Left ventricle myocardium inferior (tissue), 1 donor: Measurements from ENCODE around the gene MARCKS. TPM values are rescaled to one million over a fixed set of nuclear protein-coding genes. Genes with fewer than 3 reads are reported as not detected.

Experiments used
- DNase-seq: peaks from one replicate; pipeline ENCODE4 v3.0.0-alpha.2; 2020
- H3K27ac ChIP-seq: fragments of 200-600 bp; replicated peaks from 2 replicates; pipeline ENCODE4 v1.8.0; 2021
- H3K27me3 ChIP-seq: fragments of 200-600 bp; 2 replicates; pipeline ENCODE4 v1.8.0; 2021; ENCODE audit warnings: low read depth
- H3K36me3 ChIP-seq: fragments of 200-600 bp; 2 replicates; pipeline ENCODE4 v1.8.0; 2021
- H3K4me1 ChIP-seq: fragments of 200-600 bp; 2 replicates; pipeline ENCODE4 v1.8.0; 2021
- H3K4me3 ChIP-seq: fragments of 200-600 bp; 2 replicates; pipeline ENCODE4 v1.8.0; 2021; ENCODE audit warnings: mild to moderate bottlenecking, moderate library complexity
- H3K9me3 ChIP-seq: fragments of 200-600 bp; replicated peaks from 2 replicates; pipeline ENCODE4 v1.8.0; 2021
- intact Hi-C: fragments of 100-400 bp; cut with micrococcal nuclease; formaldehyde crosslinking; loops from one replicate; pipeline ENCODE4 v1.11.0; 2022
- total RNA-seq: library from RNA; stranded (reverse); fragmentation: NEBNext Ultra II Directional; extraction: Animal tissue kit (Norgen Biotek cat#: 25700); gene quantifications from one replicate; pipeline ENCODE4 v1.2.1, GENCODE V29; 2021
- TF ChIP-seq, protein P1 (sequence below): fragments of 200-600 bp; IDR thresholded peaks from 2 replicates; pipeline ENCODE4 v1.8.0; 2021; ENCODE audit warnings: antibody characterized with exemption, mild to moderate bottlenecking, borderline replicate concordance
- donor health status: DM: no; HTN: yes; CAD: no; lungs with severe emphysema.

MARCKS gene
- total RNA-seq, 1 donor from 2014 or later, result 21.0 TPM

DNA sequence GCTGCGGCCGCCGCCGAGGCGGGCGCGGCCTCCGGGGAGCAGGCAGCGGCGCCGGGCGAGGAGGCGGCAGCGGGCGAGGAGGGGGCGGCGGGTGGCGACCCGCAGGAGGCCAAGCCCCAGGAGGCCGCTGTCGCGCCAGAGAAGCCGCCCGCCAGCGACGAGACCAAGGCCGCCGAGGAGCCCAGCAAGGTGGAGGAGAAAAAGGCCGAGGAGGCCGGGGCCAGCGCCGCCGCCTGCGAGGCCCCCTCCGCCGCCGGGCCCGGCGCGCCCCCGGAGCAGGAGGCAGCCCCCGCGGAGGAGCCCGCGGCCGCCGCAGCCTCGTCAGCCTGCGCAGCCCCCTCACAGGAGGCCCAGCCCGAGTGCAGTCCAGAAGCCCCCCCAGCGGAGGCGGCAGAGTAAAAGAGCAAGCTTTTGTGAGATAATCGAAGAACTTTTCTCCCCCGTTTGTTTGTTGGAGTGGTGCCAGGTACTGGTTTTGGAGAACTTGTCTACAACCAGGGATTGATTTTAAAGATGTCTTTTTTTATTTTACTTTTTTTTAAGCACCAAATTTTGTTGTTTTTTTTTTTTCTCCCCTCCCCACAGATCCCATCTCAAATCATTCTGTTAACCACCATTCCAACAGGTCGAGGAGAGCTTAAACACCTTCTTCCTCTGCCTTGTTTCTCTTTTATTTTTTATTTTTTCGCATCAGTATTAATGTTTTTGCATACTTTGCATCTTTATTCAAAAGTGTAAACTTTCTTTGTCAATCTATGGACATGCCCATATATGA lies 3.2 kb downstream of the MARCKS start:
- H3K36me3 ChIP-seq, result no peaks in the 10 kb centered on the region
- TF ChIP-seq, protein P1, sequence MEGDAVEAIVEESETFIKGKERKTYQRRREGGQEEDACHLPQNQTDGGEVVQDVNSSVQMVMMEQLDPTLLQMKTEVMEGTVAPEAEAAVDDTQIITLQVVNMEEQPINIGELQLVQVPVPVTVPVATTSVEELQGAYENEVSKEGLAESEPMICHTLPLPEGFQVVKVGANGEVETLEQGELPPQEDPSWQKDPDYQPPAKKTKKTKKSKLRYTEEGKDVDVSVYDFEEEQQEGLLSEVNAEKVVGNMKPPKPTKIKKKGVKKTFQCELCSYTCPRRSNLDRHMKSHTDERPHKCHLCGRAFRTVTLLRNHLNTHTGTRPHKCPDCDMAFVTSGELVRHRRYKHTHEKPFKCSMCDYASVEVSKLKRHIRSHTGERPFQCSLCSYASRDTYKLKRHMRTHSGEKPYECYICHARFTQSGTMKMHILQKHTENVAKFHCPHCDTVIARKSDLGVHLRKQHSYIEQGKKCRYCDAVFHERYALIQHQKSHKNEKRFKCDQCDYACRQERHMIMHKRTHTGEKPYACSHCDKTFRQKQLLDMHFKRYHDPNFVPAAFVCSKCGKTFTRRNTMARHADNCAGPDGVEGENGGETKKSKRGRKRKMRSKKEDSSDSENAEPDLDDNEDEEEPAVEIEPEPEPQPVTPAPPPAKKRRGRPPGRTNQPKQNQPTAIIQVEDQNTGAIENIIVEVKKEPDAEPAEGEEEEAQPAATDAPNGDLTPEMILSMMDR, result no peak
- H3K4me1 ChIP-seq, result peaks cover 68% of the 10 kb centered on the region
- DNase-seq, result peak; percentile 29
- H3K27ac ChIP-seq, result peak overlapping the region; percentile 94
- peaks cover 15% of the 10 kb centered on the region for H3K27me3 ChIP-seq
- intact Hi-C loops, result loop anchor here (5.0 to 10.0 kb wide), 2 partner anchors 54 to 1078 kb away; no protein-coding TSS in a partner anchor
- no peaks in the 10 kb centered on the region for H3K9me3 ChIP-seq
- peak overlapping the region; percentile 89 for H3K4me3 ChIP-seq

DNA sequence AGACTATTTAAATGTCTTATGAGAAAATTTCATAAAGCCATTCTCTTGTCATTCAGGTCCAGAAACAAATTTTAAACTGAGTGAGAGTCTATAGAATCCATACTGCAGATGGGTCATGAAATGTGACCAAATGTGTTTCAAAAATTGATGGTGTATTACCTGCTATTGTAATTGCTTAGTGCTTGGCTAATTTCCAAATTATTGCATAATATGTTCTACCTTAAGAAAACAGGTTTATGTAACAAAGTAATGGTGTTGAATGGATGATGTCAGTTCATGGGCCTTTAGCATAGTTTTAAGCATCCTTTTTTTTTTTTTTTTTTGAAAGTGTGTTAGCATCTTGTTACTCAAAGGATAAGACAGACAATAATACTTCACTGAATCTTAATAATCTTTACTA lies 5.0 kb downstream of the MARCKS start:
- DNase-seq, result no peak
- H3K9me3 ChIP-seq, result no peaks in the 10 kb centered on the region
- intact Hi-C loops, result loop anchor here (5.0 to 10.0 kb wide), 2 partner anchors 53 to 1080 kb away; no protein-coding TSS in a partner anchor
- H3K27ac ChIP-seq, result peak overlapping the region; percentile 94
- H3K27me3 ChIP-seq, result peaks cover 15% of the 10 kb centered on the region
- H3K4me1 ChIP-seq, result peaks cover 50% of the 10 kb centered on the region
- TF ChIP-seq, protein P1, result no peak
- no peaks in the 10 kb centered on the region for H3K36me3 ChIP-seq
- H3K4me3 ChIP-seq, result peak overlapping the region; percentile 89

DNA sequence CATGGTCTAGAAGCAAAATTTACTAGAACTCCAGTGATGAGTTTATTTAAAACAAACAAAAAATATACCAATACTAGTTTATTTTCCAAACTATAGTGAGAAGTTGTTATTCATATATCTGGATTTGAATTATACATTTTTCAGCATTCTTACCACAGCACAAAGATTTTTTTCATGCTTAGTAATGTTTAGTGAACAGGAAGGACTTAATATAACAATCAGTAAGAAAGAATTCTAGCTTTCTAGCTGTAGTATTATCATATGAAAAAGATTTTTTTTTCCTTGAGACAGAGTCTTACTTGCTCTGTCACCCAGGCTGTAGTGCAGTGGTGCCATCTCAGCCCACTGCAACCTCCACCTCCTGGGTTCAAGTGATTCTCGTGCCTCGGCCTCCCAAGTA lies 13.8 kb downstream of the MARCKS start:
- H3K9me3 ChIP-seq, result no peaks in the 10 kb centered on the region
- no peaks in the 10 kb centered on the region for H3K4me1 ChIP-seq
- TF ChIP-seq, protein P1, result no peak
- no peaks in the 10 kb centered on the region for H3K36me3 ChIP-seq
- H3K27me3 ChIP-seq, result no peaks in the 10 kb centered on the region
- H3K4me3 ChIP-seq, result no peak overlapping the region
- intact Hi-C loops, result no loop called here
- no peak for DNase-seq
- H3K27ac ChIP-seq, result no peak overlapping the region

DNA sequence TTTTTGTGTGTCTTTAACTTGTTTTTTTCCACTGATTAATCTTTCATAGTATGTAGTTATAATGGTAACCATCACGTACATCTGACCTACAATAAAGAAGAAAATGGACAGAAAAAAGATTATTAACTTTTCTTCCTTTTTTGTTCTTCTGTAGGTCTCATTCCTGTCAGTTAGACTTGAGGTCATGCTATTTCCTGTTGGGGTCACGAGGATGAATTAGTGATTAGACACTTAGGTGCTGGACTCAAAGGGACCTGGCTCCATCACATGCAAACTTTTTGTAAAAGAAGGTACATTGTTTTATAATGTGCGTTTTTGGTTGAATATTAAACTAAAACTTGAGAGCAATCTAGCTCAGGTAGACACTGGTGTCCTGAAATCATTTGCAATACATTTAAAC lies 14.8 kb downstream of the MARCKS start:
- no peaks in the 10 kb centered on the region for H3K9me3 ChIP-seq
- no peaks in the 10 kb centered on the region for H3K36me3 ChIP-seq
- intact Hi-C loops, result no loop called here
- no peak for DNase-seq
- no peaks in the 10 kb centered on the region for H3K4me1 ChIP-seq
- H3K27ac ChIP-seq, result no peak overlapping the region
- no peak overlapping the region for H3K4me3 ChIP-seq
- TF ChIP-seq, protein P1, result no peak
- H3K27me3 ChIP-seq, result no peaks in the 10 kb centered on the region

DNA sequence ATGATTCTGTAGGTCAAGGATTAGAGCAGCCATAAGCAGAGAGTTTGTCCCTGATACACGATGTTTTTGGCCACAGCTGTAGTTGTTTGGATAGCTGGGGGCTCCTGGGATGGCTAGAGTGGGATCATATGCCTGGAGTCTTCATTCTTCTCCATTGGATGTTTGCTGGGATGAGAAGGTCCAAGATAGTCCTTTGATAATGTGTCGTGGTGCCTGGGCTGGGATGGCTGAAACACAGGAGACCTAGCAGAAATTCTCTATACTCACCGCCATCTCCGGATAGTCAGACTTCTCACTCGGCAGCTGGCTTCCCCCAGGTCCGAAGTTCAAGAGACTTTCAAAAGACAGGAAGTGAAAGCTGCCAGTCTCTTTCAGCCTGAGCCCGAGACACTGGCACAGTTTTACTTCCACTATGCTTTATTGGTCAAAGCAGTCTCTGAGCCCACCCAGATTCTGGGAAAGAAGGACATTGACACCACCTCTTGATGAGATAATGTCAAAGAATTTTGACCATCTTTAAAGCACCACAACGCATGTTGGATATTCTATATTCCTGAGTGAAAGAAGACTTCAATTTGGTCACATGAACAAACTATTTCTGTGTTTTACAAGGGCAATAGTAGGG lies 16.0 kb downstream of the MARCKS start:
- Histone ChIP-seq H3K9me3 (no peaks in the 10 kb centered on the region), H3K27ac (no peak overlapping the region), H3K4me3 (peak overlapping the region; percentile 26), H3K4me1 (peaks cover under 1% of the 10 kb centered on the region), H3K36me3 (no peaks in the 10 kb centered on the region), H3K27me3 (no peaks in the 10 kb centered on the region)
- intact Hi-C loops, result no loop called here
- peak; percentile 38 for DNase-seq
- TF ChIP-seq, protein P1, result no peak
